OCI-LY7 (cell line): ENCODE results near the gene WDR86. TPM values are rescaled to one million over a fixed set of nuclear protein-coding genes. Genes with fewer than 3 reads are reported as not detected.

Experiments used
- BruUV-seq: library from RNA; stranded (reverse); fragments of 400-500 nt; replicated peaks from 2 replicates; lab custom pipeline; 2021; lab: Mats Ljungman, UMichigan
- CTCF ChIA-PET: fragments of 300-600 bp; sonication (Branson Sonifier 250); formaldehyde crosslinking; loops from one replicate; lab custom pipeline; 2022; ENCODE audit warnings: antibody characterized with exemption; ENCODE audit not compliant: unreplicated experiment; lab: Charles Lee
- POLR2A ChIA-PET: fragments of 300-600 bp; sonication (Branson Sonifier 250); formaldehyde crosslinking; loops from one replicate; lab custom pipeline; 2022; ENCODE audit warnings: antibody characterized with exemption; lab: Charles Lee
- DNase-seq: peaks from one replicate; pipeline ENCODE4 v3.0.0-alpha.2; 2015; ENCODE audit warnings: low spot score
- H2AFZ ChIP-seq: fragments of 200-600 bp; sonication (generic), shearing (Covaris generic); 2 replicates; pipeline ENCODE4 v1.6.1; 2014; ENCODE audit warnings: mild to moderate bottlenecking, antibody characterized with exemption, low read length, moderate library complexity
- H3K27ac ChIP-seq: fragments of 200-600 bp; sonication (generic); 2 replicates; pipeline ENCODE4 v1.5.1; 2014; ENCODE audit warnings: mixed run types, low read depth, mild to moderate bottlenecking, moderate library complexity, low read length, inconsistent platforms; ENCODE audit not compliant: poor library complexity, severe bottlenecking
- H3K36me3 ChIP-seq: fragments of 200-600 bp; sonication (generic); 2 replicates; pipeline ENCODE4 v1.6.1; 2014; ENCODE audit warnings: mild to moderate bottlenecking, antibody characterized with exemption, low read length, moderate library complexity, mixed read lengths; ENCODE audit not compliant: insufficient read depth
- H3K4me1 ChIP-seq: fragments of 200-600 bp; sonication (generic); 2 replicates; pipeline ENCODE4 v1.5.1; 2014; ENCODE audit warnings: mild to moderate bottlenecking, low read length; ENCODE audit not compliant: insufficient read depth, poor library complexity, severe bottlenecking
- H3K4me2 ChIP-seq: fragments of 200-600 bp; sonication (generic); 2 replicates; pipeline ENCODE4 v1.6.1; 2014; ENCODE audit warnings: mild to moderate bottlenecking, low read length
- H3K4me3 ChIP-seq: fragments of 200-600 bp; sonication (generic); 2 replicates; pipeline ENCODE4 v1.5.1; 2014; ENCODE audit warnings: mild to moderate bottlenecking, low read depth, low read length; ENCODE audit not compliant: poor library complexity, severe bottlenecking
- H3K79me2 ChIP-seq: fragments of 200-600 bp; sonication (generic); 2 replicates; pipeline ENCODE4 v1.6.1; 2016; ENCODE audit warnings: low read depth, mild to moderate bottlenecking, low read length, moderate library complexity, mixed read lengths; ENCODE audit not compliant: insufficient read depth
- H3K9me2 ChIP-seq: fragments of 200-600 bp; sonication (generic); 2 replicates; pipeline ENCODE4 v1.6.1; 2016; ENCODE audit warnings: mild to moderate bottlenecking, low read length, mixed read lengths; ENCODE audit not compliant: insufficient read depth
- H3K9me3 ChIP-seq: fragments of 200-600 bp; sonication (generic); 2 replicates; pipeline ENCODE4 v1.6.1; 2014; ENCODE audit warnings: mild to moderate bottlenecking, mixed run types, low read length, mixed read lengths
- H4K20me1 ChIP-seq: fragments of 200-600 bp; sonication (generic); 2 replicates; pipeline ENCODE4 v1.6.1; 2014; ENCODE audit warnings: mild to moderate bottlenecking, antibody characterized with exemption, low read length, moderate library complexity, mixed read lengths; ENCODE audit not compliant: insufficient read depth
- CTCF ChIP-seq: fragments of 200-600 bp; sonication (generic); conservative IDR thresholded peaks from 2 replicates; pipeline ENCODE4 v1.5.1; 2014; ENCODE audit warnings: mild to moderate bottlenecking, antibody characterized with exemption, low read length, moderate library complexity, mixed read lengths
- EZH2phosphoT487 ChIP-seq: fragments of 200-600 bp; sonication (generic); IDR thresholded peaks from 2 replicates; pipeline ENCODE4 v1.6.1; 2018; ENCODE audit warnings: low read depth, borderline replicate concordance, mild to moderate bottlenecking, mixed run types, antibody characterized with exemption, low read length, moderate library complexity, mixed read lengths
- intact Hi-C: fragments of 100-400 bp; cut with micrococcal nuclease; formaldehyde crosslinking; loops from one replicate; pipeline ENCODE4 v1.10.0; 2022; ENCODE audit not compliant: unreplicated experiment
- total RNA-seq, 2 experiments: library from RNA; depleted of rRNA in 1 of 2; stranded (reverse); fragments of >200 nt in 1 of 2; shearing (Covaris generic) in 1 of 2; gene quantifications; 2 replicates each; pipeline ENCODE4 v1.2.3, GENCODE V29; 2014 to 2022

WDR86 gene
- total RNA-seq, 2 experiments from 2014 or later = 0.44 to 0.51 TPM

GRCh38 chr7:151375530-151376217 is 34.2 kb downstream of the WDR86 start:
- H3K4me2 ChIP-seq = no peak overlapping the region
- no peak overlapping the region for H2AFZ ChIP-seq
- peaks cover 5% of the 10 kb centered on the region; the same call in 1 of the 2 replicates for H3K36me3 ChIP-seq
- no peaks in the 10 kb centered on the region for H3K79me2 ChIP-seq
- TF ChIP-seq CTCF (no peak), EZH2phosphoT487 (no peak)
- H3K9me2 ChIP-seq = no peaks in the 10 kb centered on the region
- H3K27ac ChIP-seq = no peak overlapping the region
- DNase-seq = no peak
- ChIA-PET CTCF (no interaction called here), POLR2A (no interaction called here)
- peaks cover 4% of the 10 kb centered on the region for H3K4me1 ChIP-seq
- no peaks in the 10 kb centered on the region for H4K20me1 ChIP-seq
- BruUV-seq = no TSS peak
- H3K9me3 ChIP-seq = no peaks in the 10 kb centered on the region
- H3K4me3 ChIP-seq = no peak overlapping the region
- intact Hi-C loops = no loop called here

- Histone ChIP-seq H2AFZ (no peak overlapping the region), H3K36me3 (peaks cover 5% of the 10 kb centered on the region; the same call in 1 of the 2 replicates), H3K79me2 (no peaks in the 10 kb centered on the region), H3K4me3 (no peak overlapping the region), H3K9me2 (no peaks in the 10 kb centered on the region), H3K4me2 (no peak overlapping the region), H4K20me1 (no peaks in the 10 kb centered on the region), H3K4me1 (no peaks in the 10 kb centered on the region), H3K27ac (no peak overlapping the region), H3K9me3 (no peaks in the 10 kb centered on the region)
- no peak for DNase-seq
- TF ChIP-seq EZH2phosphoT487 = no peak
- TF ChIP-seq CTCF = no peak
- no TSS peak for BruUV-seq
- ChIA-PET CTCF (no interaction called here), POLR2A (no interaction called here)
- intact Hi-C loops = no loop called here
Observed at GRCh38 chr7:151374726-151375125, 35.1 kb downstream of the WDR86 start.

- no peaks in the 10 kb centered on the region for H3K9me2 ChIP-seq
- no peaks in the 10 kb centered on the region for H4K20me1 ChIP-seq
- no peaks in the 10 kb centered on the region for H3K9me3 ChIP-seq
- no peaks in the 10 kb centered on the region for H3K4me1 ChIP-seq
- no peak for DNase-seq
- H3K27ac ChIP-seq = no peak overlapping the region
- intact Hi-C loops = no loop called here
- ChIA-PET POLR2A (no interaction called here), CTCF (no interaction called here)
- H3K79me2 ChIP-seq = no peaks in the 10 kb centered on the region
- H3K4me2 ChIP-seq = no peak overlapping the region
- no peak overlapping the region for H2AFZ ChIP-seq
- TF ChIP-seq EZH2phosphoT487 (no peak), CTCF (no peak)
- H3K36me3 ChIP-seq = peaks cover 10% of the 10 kb centered on the region; the same call in 1 of the 2 replicates
- no TSS peak for BruUV-seq
- H3K4me3 ChIP-seq = no peak overlapping the region
Observed at GRCh38 chr7:151374139-151374538, 35.7 kb downstream of the WDR86 start.
